Astrocyte of the spinal cord (primary cell): Measurements from ENCODE around the gene IPP.

ENCODE experiments used
- DNase-seq: peaks from one replicate; pipeline ENCODE4 v3.0.0; 2011; ENCODE audit warnings: low read depth, low spot score
- H3K4me3 ChIP-seq: 2 replicates; pipeline ENCODE4 v1.5.1; 2011; ENCODE audit warnings: low read depth, mild to moderate bottlenecking, low read length, moderate library complexity
- in situ Hi-C: cut with HindIII; loops from 2 replicates; pipeline ENCODE4 v1.10.0; 2017; ENCODE audit warnings: low sequenced_read_pairs
- TF ChIP-seq, protein P1 (sequence below): IDR thresholded peaks from 2 replicates; pipeline ENCODE4 v1.5.1; 2012; ENCODE audit warnings: low read depth, mild to moderate bottlenecking, low read length, inconsistent platforms

Gene IPP

GRCh38 chr1:45666836-45667235 is 83.6 kb downstream of the IPP start:
- DNase-seq = no peak
- in situ Hi-C loops = no loop called here

GRCh38 chr1:45660336-45660735 is 90.1 kb downstream of the IPP start:
- no peak overlapping the region for H3K4me3 ChIP-seq
- no peak for DNase-seq
- in situ Hi-C loops = no loop called here
- TF ChIP-seq, protein P1, sequence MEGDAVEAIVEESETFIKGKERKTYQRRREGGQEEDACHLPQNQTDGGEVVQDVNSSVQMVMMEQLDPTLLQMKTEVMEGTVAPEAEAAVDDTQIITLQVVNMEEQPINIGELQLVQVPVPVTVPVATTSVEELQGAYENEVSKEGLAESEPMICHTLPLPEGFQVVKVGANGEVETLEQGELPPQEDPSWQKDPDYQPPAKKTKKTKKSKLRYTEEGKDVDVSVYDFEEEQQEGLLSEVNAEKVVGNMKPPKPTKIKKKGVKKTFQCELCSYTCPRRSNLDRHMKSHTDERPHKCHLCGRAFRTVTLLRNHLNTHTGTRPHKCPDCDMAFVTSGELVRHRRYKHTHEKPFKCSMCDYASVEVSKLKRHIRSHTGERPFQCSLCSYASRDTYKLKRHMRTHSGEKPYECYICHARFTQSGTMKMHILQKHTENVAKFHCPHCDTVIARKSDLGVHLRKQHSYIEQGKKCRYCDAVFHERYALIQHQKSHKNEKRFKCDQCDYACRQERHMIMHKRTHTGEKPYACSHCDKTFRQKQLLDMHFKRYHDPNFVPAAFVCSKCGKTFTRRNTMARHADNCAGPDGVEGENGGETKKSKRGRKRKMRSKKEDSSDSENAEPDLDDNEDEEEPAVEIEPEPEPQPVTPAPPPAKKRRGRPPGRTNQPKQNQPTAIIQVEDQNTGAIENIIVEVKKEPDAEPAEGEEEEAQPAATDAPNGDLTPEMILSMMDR = no peak

More at GRCh38 chr1:45666836-45667235, 83.6 kb downstream of the IPP start:
- TF ChIP-seq, protein P1 = no peak
- no peak overlapping the region for H3K4me3 ChIP-seq

DNA sequence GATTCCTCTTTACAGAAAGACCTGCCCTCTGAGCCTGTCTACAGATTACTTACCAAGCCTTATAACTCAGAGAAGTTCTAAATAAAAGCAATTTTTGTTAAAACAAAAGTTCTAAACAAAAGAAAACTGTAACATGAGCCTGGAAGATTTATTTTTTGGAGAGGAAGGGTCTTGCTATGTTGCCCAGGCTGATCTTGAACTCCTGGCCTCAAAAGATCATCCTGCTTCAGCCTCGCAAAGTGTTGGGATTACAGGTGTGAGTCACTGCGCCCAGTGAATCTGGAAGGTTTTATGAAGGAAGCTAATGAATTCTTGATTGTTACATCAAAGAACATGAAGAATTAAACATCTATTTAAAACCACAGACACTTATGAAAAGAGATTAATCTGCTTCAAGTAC is 91.2 kb downstream of the IPP start:
- in situ Hi-C loops = no loop called here
- DNase-seq = no peak
- TF ChIP-seq, protein P1 = no peak
- no peak overlapping the region for H3K4me3 ChIP-seq

- no peak overlapping the region for H3K4me3 ChIP-seq
- TF ChIP-seq, protein P1 = no peak
- DNase-seq = no peak
- in situ Hi-C loops = no loop called here
Observed at GRCh38 chr1:45658171-45658570, 92.3 kb downstream of the IPP start.

DNA sequence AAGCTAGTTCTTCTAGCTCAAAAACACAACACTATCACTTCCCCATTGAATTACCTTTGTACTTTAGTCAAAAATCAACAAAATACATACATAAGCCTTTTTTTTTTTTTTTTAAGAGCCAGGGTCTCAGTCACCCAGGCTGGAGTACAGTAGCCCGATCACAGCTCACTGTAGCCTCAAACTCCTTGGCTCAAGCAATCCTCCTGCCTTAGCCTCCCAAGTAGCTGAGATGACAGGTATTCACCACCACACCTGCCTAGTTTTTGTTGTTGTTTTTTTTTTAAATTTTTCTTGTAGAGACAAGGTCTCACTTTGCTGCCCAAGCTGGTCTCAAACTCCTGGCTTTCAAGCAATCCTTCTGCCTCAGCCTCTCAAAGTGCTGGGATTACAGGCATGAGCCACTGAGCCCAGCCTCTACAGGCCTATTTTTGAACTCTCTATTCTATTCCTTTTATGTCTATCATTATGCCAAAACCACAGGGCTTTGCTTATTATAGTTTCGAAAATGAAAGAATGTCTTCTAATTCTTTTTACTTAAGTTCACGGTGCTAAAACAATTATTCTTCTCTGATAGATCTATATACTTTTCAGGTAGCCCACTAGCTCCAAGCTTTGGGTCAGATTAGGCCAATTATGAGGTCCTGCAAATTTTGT is 93.8 kb downstream of the IPP start:
- TF ChIP-seq, protein P1 = no peak
- in situ Hi-C loops = no loop called here
- no peak overlapping the region for H3K4me3 ChIP-seq
- DNase-seq = no peak

GRCh38 chr1:45654540-45655280 is 95.7 kb downstream of the IPP start:
- in situ Hi-C loops = no loop called here
- TF ChIP-seq, protein P1 = no peak
- no peak for DNase-seq
- H3K4me3 ChIP-seq = no peak overlapping the region
